Measurements from ENCODE around the gene TSPAN16.

TSPAN16 gene

GRCh38 chr19:11295665-11296245 lies at the start of gene TSPAN16:
TSS of gene TSPAN16 (plus strand) at chr19:11296160. CDS start at chr19:11296298, 138 bp downstream.
- peak; percentile 69 for DNase-seq

GRCh38 chr19:11246941-11247340 lies 49.0 kb upstream of the TSPAN16 start:
- DNase-seq = no peak

GRCh38 chr19:11247391-11247790 lies 48.6 kb upstream of the TSPAN16 start:
- no peak for DNase-seq

- no peak for DNase-seq
Observed at GRCh38 chr19:11247934-11248333, 48.0 kb upstream of the TSPAN16 start.

GRCh38 chr19:11248852-11249251 lies 47.1 kb upstream of the TSPAN16 start:
- DNase-seq = no peak

- no peak for DNase-seq
Observed at GRCh38 chr19:11251217-11251616, 44.7 kb upstream of the TSPAN16 start.

GRCh38 chr19:11251650-11252314 lies 44.2 kb upstream of the TSPAN16 start:
- DNase-seq = no peak

GRCh38 chr19:11252665-11253355 lies 43.1 kb upstream of the TSPAN16 start:
- DNase-seq = no peak

GRCh38 chr19:11254666-11255065 lies 41.3 kb upstream of the TSPAN16 start:
- no peak for DNase-seq

GRCh38 chr19:11256189-11256588 lies 39.8 kb upstream of the TSPAN16 start:
- DNase-seq = peak; percentile 44

- no peak for DNase-seq
Observed at GRCh38 chr19:11257846-11258380, 38.0 kb upstream of the TSPAN16 start.

- no peak for DNase-seq
Observed at GRCh38 chr19:11260996-11261395, 35.0 kb upstream of the TSPAN16 start.

- DNase-seq = no peak
Observed at GRCh38 chr19:11261431-11261970, 34.5 kb upstream of the TSPAN16 start.

- peak; percentile 75 for DNase-seq
Observed at GRCh38 chr19:11261971-11262839, 33.8 kb upstream of the TSPAN16 start, which contains the start of gene DOCK6. TSS of gene DOCK6 (minus strand) at chr19:11262524. CDS start at chr19:11262440, 84 bp downstream.

- DNase-seq = no peak
Observed at GRCh38 chr19:11263726-11264125, 32.2 kb upstream of the TSPAN16 start.

GRCh38 chr19:11264452-11265176 lies 31.3 kb upstream of the TSPAN16 start:
- DNase-seq = no peak

- DNase-seq = no peak
Observed at GRCh38 chr19:11265177-11265784, 30.7 kb upstream of the TSPAN16 start.

- no peak for DNase-seq
Observed at GRCh38 chr19:11265785-11266236, 30.1 kb upstream of the TSPAN16 start.

- DNase-seq = no peak
Observed at GRCh38 chr19:11267316-11268085, 28.5 kb upstream of the TSPAN16 start.

- DNase-seq = peak; percentile 60
Observed at GRCh38 chr19:11268783-11269267, 27.1 kb upstream of the TSPAN16 start.
